ENCODE measurements around the gene NTRK2.

NTRK2 gene

DNA sequence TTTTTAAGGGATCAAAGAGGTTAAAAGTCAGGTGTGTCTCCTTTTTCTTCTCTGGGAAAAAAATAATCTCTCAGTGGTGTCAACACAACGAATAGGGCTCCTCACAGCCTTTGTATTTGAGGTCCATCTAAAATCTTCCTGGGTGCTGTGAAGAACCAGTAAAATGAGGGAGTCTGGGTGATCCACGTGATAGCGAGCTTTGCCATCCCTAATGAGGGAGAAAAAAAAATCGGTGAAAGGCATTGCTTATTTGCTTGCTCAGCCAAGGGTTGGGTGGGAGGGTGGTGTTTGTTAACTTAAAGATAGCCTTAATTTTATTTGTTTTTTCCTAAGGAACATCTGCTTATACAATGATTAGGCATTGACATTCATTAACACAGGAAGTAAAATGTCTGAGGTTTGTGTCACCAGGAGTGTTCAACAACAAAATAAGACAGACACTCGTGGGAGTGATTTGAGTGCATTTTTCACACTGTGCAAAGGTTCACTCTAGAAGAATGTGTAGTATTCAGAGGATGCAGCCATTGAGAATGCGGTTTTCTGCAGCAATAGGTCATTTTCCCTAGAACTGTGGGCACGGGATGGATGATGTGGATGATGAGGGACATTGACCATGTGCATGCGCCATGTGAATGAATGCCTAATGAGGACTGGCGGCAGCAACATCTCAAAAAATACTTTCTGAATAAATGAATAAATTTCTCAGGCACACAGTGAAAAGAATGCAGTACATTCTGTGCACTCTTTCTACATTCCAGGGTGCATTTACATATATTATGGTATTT, 369.5 kb downstream of the NTRK2 start:
- TF ChIP-seq ZNF76 (tag by site-specific recombination; IDR thresholded peaks at IDR 0.05; ENCODE audit: borderline replicate concordance, low read depth) (no peak), WT1 (tag by site-specific recombination; IDR thresholded peaks at IDR 0.05) (no peak), ZNF704 (tag by site-specific recombination; IDR thresholded peaks at IDR 0.05) (no peak), ZNF2 (tag by site-specific recombination; IDR thresholded peaks at IDR 0.05) (no peak), PRDM2 (tag by site-specific recombination; IDR thresholded peaks at IDR 0.05; ENCODE audit: borderline replicate concordance) (no peak), ZXDB (tag by site-specific recombination; IDR thresholded peaks at IDR 0.05) (no peak), ZNF548 (tag by site-specific recombination; IDR thresholded peaks at IDR 0.05) (no peak), ZNF248 (tag by site-specific recombination; IDR thresholded peaks at IDR 0.05) (no peak), ZNF354C (tag by site-specific recombination; IDR thresholded peaks at IDR 0.05; ENCODE audit: borderline replicate concordance, low read depth) (no peak), ZNF791 (tag by site-specific recombination; IDR thresholded peaks at IDR 0.05) (no peak), ZNF549 (tag by site-specific recombination; IDR thresholded peaks at IDR 0.05) (no peak), ZNF18 (tag by site-specific recombination; IDR thresholded peaks at IDR 0.05) (no peak), ZSCAN30 (tag by site-specific recombination; IDR thresholded peaks at IDR 0.05) (no peak)
- TF ChIP-seq, protein P1, sequence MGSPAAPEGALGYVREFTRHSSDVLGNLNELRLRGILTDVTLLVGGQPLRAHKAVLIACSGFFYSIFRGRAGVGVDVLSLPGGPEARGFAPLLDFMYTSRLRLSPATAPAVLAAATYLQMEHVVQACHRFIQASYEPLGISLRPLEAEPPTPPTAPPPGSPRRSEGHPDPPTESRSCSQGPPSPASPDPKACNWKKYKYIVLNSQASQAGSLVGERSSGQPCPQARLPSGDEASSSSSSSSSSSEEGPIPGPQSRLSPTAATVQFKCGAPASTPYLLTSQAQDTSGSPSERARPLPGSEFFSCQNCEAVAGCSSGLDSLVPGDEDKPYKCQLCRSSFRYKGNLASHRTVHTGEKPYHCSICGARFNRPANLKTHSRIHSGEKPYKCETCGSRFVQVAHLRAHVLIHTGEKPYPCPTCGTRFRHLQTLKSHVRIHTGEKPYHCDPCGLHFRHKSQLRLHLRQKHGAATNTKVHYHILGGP (tag by site-specific recombination; IDR thresholded peaks at IDR 0.05): no peak
- CTCF ChIA-PET: no interaction called here

DNA sequence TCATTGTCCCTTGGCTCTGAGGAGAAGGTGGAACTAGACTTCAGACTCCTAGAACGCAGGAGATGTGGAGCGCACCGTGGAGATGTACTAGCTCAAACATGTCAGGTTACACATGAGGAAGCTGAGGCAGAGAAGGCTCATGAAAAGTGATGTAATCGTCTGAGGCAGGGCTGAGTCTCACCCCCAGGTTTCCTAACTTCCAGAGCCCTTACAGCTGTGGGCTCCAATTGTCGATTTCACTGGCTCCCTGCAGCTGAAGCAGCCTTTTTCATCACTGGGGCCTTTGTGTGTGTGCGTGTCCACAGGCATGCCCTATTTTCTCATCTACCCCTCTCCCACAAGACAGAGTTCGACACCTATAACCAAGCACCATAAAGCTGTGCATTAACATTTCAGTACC, 370.6 kb downstream of the NTRK2 start:
- POLR2A ChIA-PET: no interaction called here
- no peaks in the 10 kb centered on the region for H3K36me3 ChIP-seq (ENCODE audit: control insufficient read depth in 2 of 2, insufficient read depth in 1 of 2, low read length in 2 of 2)
- H3K4me3 ChIP-seq (ENCODE audit: low read depth, low read length): no peak overlapping the region
- H3K4me1 ChIP-seq (ENCODE audit: control insufficient read depth, insufficient read depth, low read length): no peaks in the 10 kb centered on the region
- CTCF ChIA-PET: interaction anchor here (1.5 kb wide), 1 partner anchor 219 kb away, joined by 3 read pairs; no protein-coding TSS in a partner anchor
- H3K27ac ChIP-seq (ENCODE audit: extremely low read depth, low read depth, low read length): no peak overlapping the region
- no peaks in the 10 kb centered on the region for H3K9me3 ChIP-seq (ENCODE audit: control insufficient read depth, insufficient read depth, low read depth, low read length)
- TF ChIP-seq, protein P2, sequence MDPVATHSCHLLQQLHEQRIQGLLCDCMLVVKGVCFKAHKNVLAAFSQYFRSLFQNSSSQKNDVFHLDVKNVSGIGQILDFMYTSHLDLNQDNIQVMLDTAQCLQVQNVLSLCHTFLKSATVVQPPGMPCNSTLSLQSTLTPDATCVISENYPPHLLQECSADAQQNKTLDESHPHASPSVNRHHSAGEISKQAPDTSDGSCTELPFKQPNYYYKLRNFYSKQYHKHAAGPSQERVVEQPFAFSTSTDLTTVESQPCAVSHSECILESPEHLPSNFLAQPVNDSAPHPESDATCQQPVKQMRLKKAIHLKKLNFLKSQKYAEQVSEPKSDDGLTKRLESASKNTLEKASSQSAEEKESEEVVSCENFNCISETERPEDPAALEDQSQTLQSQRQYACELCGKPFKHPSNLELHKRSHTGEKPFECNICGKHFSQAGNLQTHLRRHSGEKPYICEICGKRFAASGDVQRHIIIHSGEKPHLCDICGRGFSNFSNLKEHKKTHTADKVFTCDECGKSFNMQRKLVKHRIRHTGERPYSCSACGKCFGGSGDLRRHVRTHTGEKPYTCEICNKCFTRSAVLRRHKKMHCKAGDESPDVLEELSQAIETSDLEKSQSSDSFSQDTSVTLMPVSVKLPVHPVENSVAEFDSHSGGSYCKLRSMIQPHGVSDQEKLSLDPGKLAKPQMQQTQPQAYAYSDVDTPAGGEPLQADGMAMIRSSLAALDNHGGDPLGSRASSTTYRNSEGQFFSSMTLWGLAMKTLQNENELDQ (tag by site-specific recombination; IDR thresholded peaks at IDR 0.05; ENCODE audit: low read depth): no peak
- TF ChIP-seq, protein P3, sequence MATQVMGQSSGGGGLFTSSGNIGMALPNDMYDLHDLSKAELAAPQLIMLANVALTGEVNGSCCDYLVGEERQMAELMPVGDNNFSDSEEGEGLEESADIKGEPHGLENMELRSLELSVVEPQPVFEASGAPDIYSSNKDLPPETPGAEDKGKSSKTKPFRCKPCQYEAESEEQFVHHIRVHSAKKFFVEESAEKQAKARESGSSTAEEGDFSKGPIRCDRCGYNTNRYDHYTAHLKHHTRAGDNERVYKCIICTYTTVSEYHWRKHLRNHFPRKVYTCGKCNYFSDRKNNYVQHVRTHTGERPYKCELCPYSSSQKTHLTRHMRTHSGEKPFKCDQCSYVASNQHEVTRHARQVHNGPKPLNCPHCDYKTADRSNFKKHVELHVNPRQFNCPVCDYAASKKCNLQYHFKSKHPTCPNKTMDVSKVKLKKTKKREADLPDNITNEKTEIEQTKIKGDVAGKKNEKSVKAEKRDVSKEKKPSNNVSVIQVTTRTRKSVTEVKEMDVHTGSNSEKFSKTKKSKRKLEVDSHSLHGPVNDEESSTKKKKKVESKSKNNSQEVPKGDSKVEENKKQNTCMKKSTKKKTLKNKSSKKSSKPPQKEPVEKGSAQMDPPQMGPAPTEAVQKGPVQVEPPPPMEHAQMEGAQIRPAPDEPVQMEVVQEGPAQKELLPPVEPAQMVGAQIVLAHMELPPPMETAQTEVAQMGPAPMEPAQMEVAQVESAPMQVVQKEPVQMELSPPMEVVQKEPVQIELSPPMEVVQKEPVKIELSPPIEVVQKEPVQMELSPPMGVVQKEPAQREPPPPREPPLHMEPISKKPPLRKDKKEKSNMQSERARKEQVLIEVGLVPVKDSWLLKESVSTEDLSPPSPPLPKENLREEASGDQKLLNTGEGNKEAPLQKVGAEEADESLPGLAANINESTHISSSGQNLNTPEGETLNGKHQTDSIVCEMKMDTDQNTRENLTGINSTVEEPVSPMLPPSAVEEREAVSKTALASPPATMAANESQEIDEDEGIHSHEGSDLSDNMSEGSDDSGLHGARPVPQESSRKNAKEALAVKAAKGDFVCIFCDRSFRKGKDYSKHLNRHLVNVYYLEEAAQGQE (tag by site-specific recombination; IDR thresholded peaks at IDR 0.05): no peak
- no peak for TF ChIP-seq PRDM1 (tag by site-specific recombination; IDR thresholded peaks at IDR 0.05)
- no peak for TF ChIP-seq ZFHX2 (tag by site-specific recombination; conservative IDR thresholded peaks at IDR 0.05)

More for the DNA sequence above, 369.5 kb downstream of the NTRK2 start:
- Histone ChIP-seq H3K36me3 (ENCODE audit: control insufficient read depth in 2 of 2, insufficient read depth in 1 of 2, low read length in 2 of 2) (no peaks in the 10 kb centered on the region), H3K4me1 (ENCODE audit: control insufficient read depth, insufficient read depth, low read length) (no peaks in the 10 kb centered on the region), H3K9me3 (ENCODE audit: control insufficient read depth, insufficient read depth, low read depth, low read length) (no peaks in the 10 kb centered on the region), H3K4me3 (ENCODE audit: low read depth, low read length) (no peak overlapping the region), H3K27ac (ENCODE audit: extremely low read depth, low read depth, low read length) (no peak overlapping the region)
- POLR2A ChIA-PET: no interaction called here

Data from HEK293 (cell line).